ENCODE data around the gene CTNND2. TPM values are rescaled to one million over a fixed set of nuclear protein-coding genes. Genes with fewer than 3 reads are reported as not detected.

The CTNND2 gene
- total and polyA plus RNA-seq, 3 donors from 2014 or later: 9.1 to 17.2 (median 11.3) TPM

DNA sequence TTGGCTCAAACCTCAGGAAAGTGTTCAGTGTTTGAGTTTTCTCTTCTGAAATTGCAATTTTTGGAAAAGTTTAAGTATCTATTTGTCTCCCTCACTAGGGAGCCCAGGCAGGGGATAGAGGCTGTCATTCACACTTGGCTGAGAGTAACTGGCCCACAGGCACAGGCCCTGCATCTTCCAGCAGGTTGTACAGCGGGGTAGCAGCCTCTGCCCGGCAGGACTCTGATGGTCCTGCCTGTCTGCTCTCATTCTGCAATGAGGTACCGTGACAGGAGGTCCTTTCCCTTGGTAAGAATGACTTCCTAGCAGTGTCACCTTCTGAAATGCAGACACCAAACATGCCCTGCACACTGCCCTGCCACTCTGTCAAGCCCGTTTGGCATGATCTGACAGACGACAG, 860.4 kb downstream of the CTNND2 start:
- Histone ChIP-seq H3K36me3 (ENCODE audit: low read depth, missing control alignments) (no peaks in the 10 kb centered on the region), H3K4me3 (no peak overlapping the region), H3K27me3 (no peaks in the 10 kb centered on the region), H3K4me1 (no peaks in the 10 kb centered on the region), H3K9me3 (no peaks in the 10 kb centered on the region), H3K27ac (no peak overlapping the region)
- DNase-seq: no peak
- intact Hi-C loops (cut with DNase I; ENCODE audit: low total_unique reads): no loop called here
- WGBS, 2 donors: 33 to 65% methylated on average over 1 to 5 of the region's 5 CpGs
- TF ChIP-seq, protein P1, sequence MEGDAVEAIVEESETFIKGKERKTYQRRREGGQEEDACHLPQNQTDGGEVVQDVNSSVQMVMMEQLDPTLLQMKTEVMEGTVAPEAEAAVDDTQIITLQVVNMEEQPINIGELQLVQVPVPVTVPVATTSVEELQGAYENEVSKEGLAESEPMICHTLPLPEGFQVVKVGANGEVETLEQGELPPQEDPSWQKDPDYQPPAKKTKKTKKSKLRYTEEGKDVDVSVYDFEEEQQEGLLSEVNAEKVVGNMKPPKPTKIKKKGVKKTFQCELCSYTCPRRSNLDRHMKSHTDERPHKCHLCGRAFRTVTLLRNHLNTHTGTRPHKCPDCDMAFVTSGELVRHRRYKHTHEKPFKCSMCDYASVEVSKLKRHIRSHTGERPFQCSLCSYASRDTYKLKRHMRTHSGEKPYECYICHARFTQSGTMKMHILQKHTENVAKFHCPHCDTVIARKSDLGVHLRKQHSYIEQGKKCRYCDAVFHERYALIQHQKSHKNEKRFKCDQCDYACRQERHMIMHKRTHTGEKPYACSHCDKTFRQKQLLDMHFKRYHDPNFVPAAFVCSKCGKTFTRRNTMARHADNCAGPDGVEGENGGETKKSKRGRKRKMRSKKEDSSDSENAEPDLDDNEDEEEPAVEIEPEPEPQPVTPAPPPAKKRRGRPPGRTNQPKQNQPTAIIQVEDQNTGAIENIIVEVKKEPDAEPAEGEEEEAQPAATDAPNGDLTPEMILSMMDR (IDR thresholded peaks at IDR 0.05): no peak

DNA sequence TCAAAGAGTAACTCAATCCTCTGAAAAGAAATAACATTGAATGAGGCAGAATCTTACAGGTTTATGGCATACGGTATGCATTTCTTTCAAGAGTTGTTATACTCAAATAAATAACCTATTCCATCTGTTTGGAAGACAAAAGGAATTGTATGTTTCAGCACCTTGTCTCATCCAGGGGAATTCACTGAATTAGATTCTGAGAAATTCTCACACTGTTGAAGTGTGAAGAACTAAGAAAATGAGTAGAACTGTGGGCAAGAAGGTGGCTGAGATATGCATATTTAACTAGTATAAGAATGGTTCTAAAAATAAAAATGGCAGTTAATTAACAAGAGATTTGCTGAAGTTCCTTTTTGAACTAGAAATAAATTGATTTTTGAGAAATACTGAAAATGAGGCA, 863.9 kb downstream of the CTNND2 start:
- Histone ChIP-seq H3K36me3 (ENCODE audit: low read depth, missing control alignments) (no peaks in the 10 kb centered on the region), H3K27ac (no peak overlapping the region), H3K27me3 (no peaks in the 10 kb centered on the region), H3K4me1 (no peaks in the 10 kb centered on the region), H3K4me3 (no peak overlapping the region), H3K9me3 (no peaks in the 10 kb centered on the region)
- intact Hi-C loops (cut with DNase I; ENCODE audit: low total_unique reads): no loop called here
- no peak for TF ChIP-seq POLR2A (IDR thresholded peaks at IDR 0.05)
- TF ChIP-seq, protein P1 (IDR thresholded peaks at IDR 0.05): no peak
- 79 to 85% methylated on average over 1 of the region's 1 CpG for WGBS, 2 donors
- no peak for DNase-seq

DNA sequence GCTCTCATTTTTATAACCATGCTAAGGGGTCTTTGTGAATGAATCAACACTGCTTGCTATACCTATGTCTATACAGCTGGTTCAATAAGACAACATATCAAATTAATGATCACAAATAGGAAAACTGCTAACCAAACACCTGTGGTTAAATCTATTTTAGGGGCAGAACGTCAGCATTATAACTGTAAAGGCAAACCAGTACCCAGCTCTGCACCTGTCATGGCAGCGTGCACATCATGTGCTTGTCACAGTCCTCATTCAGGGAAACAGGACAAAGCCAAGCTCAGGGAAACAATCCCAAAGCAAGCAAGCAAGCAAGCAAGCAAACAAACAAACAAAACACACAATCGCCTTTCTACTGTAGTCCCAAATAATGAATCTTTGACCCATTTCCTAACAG, 865.5 kb downstream of the CTNND2 start:
- no peak for DNase-seq
- Histone ChIP-seq H3K36me3 (ENCODE audit: low read depth, missing control alignments) (no peaks in the 10 kb centered on the region), H3K4me3 (no peak overlapping the region), H3K27ac (no peak overlapping the region), H3K4me1 (no peaks in the 10 kb centered on the region), H3K27me3 (no peaks in the 10 kb centered on the region), H3K9me3 (no peaks in the 10 kb centered on the region)
- TF ChIP-seq POLR2A (IDR thresholded peaks at IDR 0.05): no peak
- intact Hi-C loops (cut with DNase I; ENCODE audit: low total_unique reads): no loop called here
- WGBS, 2 donors: 71 to 85% methylated on average over 3 of the region's 3 CpGs

DNA sequence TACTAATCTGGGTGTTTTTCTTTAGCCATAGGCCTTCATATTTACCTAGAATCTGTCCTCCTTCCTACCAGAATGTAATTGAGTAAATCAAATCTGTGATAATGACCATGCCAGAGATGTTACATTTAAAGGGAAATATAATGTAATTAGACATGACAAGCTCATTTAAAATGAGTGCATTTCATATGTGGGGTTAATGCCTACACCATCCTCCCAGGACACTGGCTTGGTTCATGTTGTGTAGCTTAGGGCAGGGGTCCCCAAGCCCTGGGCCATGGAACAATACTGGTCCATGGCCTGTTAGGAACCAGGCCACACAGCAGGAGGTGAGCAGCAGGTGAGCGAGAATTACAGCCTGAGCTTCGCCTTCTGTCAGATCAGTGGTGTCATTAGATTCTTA, 866.3 kb downstream of the CTNND2 start:
- TF ChIP-seq POLR2A (IDR thresholded peaks at IDR 0.05): no peak
- TF ChIP-seq, protein P1 (IDR thresholded peaks at IDR 0.05): no peak
- no peaks in the 10 kb centered on the region for H3K4me1 ChIP-seq
- H3K9me3 ChIP-seq: no peaks in the 10 kb centered on the region
- WGBS, 2 donors: 88 to 94% methylated on average over 2 of the region's 2 CpGs
- DNase-seq: no peak
- H3K4me3 ChIP-seq: no peak overlapping the region
- H3K27me3 ChIP-seq: no peaks in the 10 kb centered on the region
- intact Hi-C loops (cut with DNase I; ENCODE audit: low total_unique reads): no loop called here
- H3K27ac ChIP-seq: no peak overlapping the region
- no peaks in the 10 kb centered on the region for H3K36me3 ChIP-seq (ENCODE audit: low read depth, missing control alignments)

DNA sequence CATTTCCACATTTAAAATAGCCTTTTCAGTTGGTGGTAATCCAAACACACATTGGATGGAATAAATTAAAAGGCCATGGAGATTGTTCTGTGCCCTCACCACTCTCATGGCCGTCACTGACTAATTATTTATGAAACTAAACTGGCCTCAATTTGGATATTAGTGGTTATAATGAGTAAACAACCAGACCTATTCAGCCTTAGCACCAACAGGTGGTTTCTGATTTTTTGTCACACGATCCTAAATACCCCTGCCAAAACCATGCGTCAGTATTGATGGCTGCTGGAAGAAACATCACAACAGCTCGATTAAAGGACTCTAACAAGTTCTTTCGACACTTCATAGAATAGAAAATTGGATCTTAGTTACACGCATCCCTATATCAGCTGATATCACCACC, 867.2 kb downstream of the CTNND2 start:
- DNase-seq: no peak
- WGBS, 2 donors: 86% methylated on average over 6 of the region's 6 CpGs
- intact Hi-C loops (cut with DNase I; ENCODE audit: low total_unique reads): no loop called here
- no peak overlapping the region for H3K4me3 ChIP-seq
- no peak overlapping the region for H3K27ac ChIP-seq
- TF ChIP-seq, protein P1 (IDR thresholded peaks at IDR 0.05): no peak
- no peak for TF ChIP-seq POLR2A (IDR thresholded peaks at IDR 0.05)
- no peaks in the 10 kb centered on the region for H3K27me3 ChIP-seq
- H3K9me3 ChIP-seq: no peaks in the 10 kb centered on the region
- no peaks in the 10 kb centered on the region for H3K36me3 ChIP-seq (ENCODE audit: low read depth, missing control alignments)
- H3K4me1 ChIP-seq: no peaks in the 10 kb centered on the region
